DOHH2 (cell line): Measurements from ENCODE around the gene COX6B2.

Experiments
- H3F3A ChIP-seq: fragments of 200-600 bp; sonication (generic), shearing (Covaris generic); 2 replicates; pipeline ENCODE4 v1.6.0; 2016; ENCODE audit warnings: antibody characterized with exemption, mild to moderate bottlenecking; ENCODE audit not compliant: control insufficient read depth, insufficient read depth
- H3K27ac ChIP-seq: fragments of 200-600 bp; sonication (generic); 2 replicates; pipeline ENCODE4 v1.5.1; 2014; ENCODE audit warnings: low read depth, mild to moderate bottlenecking, low read length, moderate library complexity
- H3K27me3 ChIP-seq: fragments of 200-600 bp; sonication (generic); 2 replicates; pipeline ENCODE4 v1.6.1; 2014; ENCODE audit warnings: mild to moderate bottlenecking, low read length, mixed read lengths; ENCODE audit not compliant: control insufficient read depth
- H3K36me3 ChIP-seq: fragments of 200-600 bp; sonication (generic); 2 replicates; pipeline ENCODE4 v1.6.1; 2014; ENCODE audit warnings: mild to moderate bottlenecking, low read length, moderate library complexity, mixed read lengths; ENCODE audit not compliant: control insufficient read depth
- H3K4me1 ChIP-seq: fragments of 200-600 bp; sonication (generic); 2 replicates; pipeline ENCODE4 v1.6.1; 2014; ENCODE audit warnings: mild to moderate bottlenecking, low read length, mixed read lengths; ENCODE audit not compliant: control insufficient read depth
- H3K4me2 ChIP-seq: fragments of 200-600 bp; sonication (generic); 2 replicates; pipeline ENCODE4 v1.6.0; 2014; ENCODE audit warnings: mild to moderate bottlenecking, low read length, moderate library complexity
- H3K4me3 ChIP-seq: fragments of 200-600 bp; sonication (generic); 2 replicates; pipeline ENCODE4 v1.5.1; 2014; ENCODE audit warnings: mild to moderate bottlenecking, low read length, mixed read lengths
- H3K79me2 ChIP-seq: fragments of 200-600 bp; sonication (generic); 2 replicates; pipeline ENCODE4 v1.6.1; 2014; ENCODE audit warnings: mild to moderate bottlenecking, low read length, mixed read lengths; ENCODE audit not compliant: control insufficient read depth
- H3K9me2 ChIP-seq: fragments of 200-600 bp; sonication (generic); replicated peaks from 2 replicates; pipeline ENCODE4 v1.6.1; 2014; ENCODE audit warnings: mild to moderate bottlenecking, low read length, mixed read lengths; ENCODE audit not compliant: control insufficient read depth
- H3K9me3 ChIP-seq: fragments of 200-600 bp; sonication (generic); 2 replicates; pipeline ENCODE4 v1.6.1; 2014; ENCODE audit warnings: antibody characterized with exemption, low read length, mixed read lengths; ENCODE audit not compliant: control insufficient read depth, insufficient read depth
- H4K20me1 ChIP-seq: fragments of 200-600 bp; sonication (generic); 2 replicates; pipeline ENCODE4 v1.6.0; 2014; ENCODE audit warnings: low read depth, mild to moderate bottlenecking, antibody characterized with exemption, low read length, moderate library complexity; ENCODE audit not compliant: control insufficient read depth, insufficient read depth
- CTCF ChIP-seq: fragments of 200-600 bp; sonication (generic); IDR thresholded peaks from one replicate; pipeline ENCODE4 v1.5.1; 2014; ENCODE audit warnings: antibody characterized with exemption, mild to moderate bottlenecking, low read depth, low read length; ENCODE audit not compliant: poor library complexity, severe bottlenecking
- EZH2phosphoT487 ChIP-seq: fragments of 200-600 bp; sonication (generic); IDR thresholded peaks from 2 replicates; pipeline ENCODE4 v1.6.1; 2017; ENCODE audit warnings: borderline replicate concordance, mild to moderate bottlenecking, antibody characterized with exemption, low read length, moderate library complexity, mixed read lengths

The COX6B2 gene

GRCh38 chr19:55398200-55398925 is 43.8 kb upstream of the COX6B2 start:
- Histone ChIP-seq H3K27me3 (no peaks in the 10 kb centered on the region), H3F3A (peaks cover 49% of the 10 kb centered on the region), H3K27ac (no peak overlapping the region), H3K9me2 (no peaks in the 10 kb centered on the region), H3K36me3 (peaks cover 27% of the 10 kb centered on the region), H3K79me2 (peaks cover 7% of the 10 kb centered on the region), H3K4me1 (peaks cover 3% of the 10 kb centered on the region; the same call in 1 of the 2 replicates), H3K4me3 (no peak overlapping the region), H3K9me3 (no peaks in the 10 kb centered on the region), H3K4me2 (no peak overlapping the region), H4K20me1 (peaks cover 9% of the 10 kb centered on the region; the same call in 1 of the 2 replicates)
- no peak for TF ChIP-seq CTCF
- TF ChIP-seq EZH2phosphoT487, result no peak

DNA sequence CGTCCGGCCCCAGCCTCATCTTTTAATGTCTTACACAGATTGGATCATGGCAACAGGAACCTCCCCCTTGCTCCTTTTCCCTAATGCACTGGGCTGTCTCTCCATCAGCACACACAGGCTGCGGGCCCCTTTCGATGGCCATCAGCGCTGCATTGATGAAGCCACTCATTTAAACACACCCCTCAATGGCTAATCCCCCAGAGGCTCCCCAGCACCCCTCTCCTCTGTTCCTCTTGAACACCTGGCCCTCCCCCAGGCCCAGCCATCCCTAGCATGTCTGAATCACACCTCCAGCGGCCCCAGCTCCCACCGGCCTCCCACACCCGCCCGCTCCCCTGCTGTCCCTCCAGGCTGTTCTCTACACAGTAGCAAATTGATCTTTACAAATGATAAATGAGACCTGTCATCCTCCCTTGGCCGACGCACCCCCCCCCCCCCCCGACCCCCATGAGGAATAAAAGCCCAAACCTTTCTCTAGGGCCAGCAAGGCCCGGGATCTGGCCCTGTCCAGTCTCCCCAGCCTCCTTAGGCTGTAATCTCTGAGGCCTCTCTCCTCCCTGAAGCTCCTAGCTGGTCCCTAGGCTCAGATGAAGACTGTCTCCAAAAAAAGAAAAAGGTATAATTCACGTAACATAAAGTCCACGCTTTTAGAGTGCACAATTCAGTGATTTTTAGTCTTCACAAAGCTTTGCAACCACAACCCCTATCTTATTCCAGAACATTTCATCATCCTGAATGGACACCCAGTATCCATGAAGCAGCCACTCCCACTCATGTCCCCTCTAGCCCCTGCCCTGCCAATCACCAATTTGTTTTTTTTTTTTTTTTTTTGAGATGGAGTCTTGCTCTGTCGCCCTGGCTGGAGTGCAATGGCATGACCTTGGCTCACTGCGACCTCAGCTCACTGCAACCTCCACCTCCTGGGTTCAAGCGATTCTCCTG is 38.6 kb upstream of the COX6B2 start:
- Histone ChIP-seq H3K4me1 (peaks cover 29% of the 10 kb centered on the region), H3K4me2 (no peak overlapping the region), H3K27ac (no peak overlapping the region), H3K4me3 (no peak overlapping the region), H3K27me3 (no peaks in the 10 kb centered on the region), H4K20me1 (peaks cover 14% of the 10 kb centered on the region), H3K9me2 (no peaks in the 10 kb centered on the region), H3F3A (peaks cover 45% of the 10 kb centered on the region), H3K79me2 (peaks cover 6% of the 10 kb centered on the region), H3K36me3 (peaks cover 22% of the 10 kb centered on the region), H3K9me3 (no peaks in the 10 kb centered on the region)
- TF ChIP-seq CTCF, result no peak

GRCh38 chr19:55391702-55392615 is 37.4 kb upstream of the COX6B2 start:
- no peak overlapping the region for H3K4me3 ChIP-seq
- H3K9me3 ChIP-seq, result no peaks in the 10 kb centered on the region
- no peak overlapping the region for H3K27ac ChIP-seq
- no peak for TF ChIP-seq CTCF
- TF ChIP-seq EZH2phosphoT487, result no peak
- H3K9me2 ChIP-seq, result no peaks in the 10 kb centered on the region
- H3K36me3 ChIP-seq, result peaks cover 33% of the 10 kb centered on the region
- peaks cover 25% of the 10 kb centered on the region for H4K20me1 ChIP-seq
- H3K4me2 ChIP-seq, result no peak overlapping the region
- peaks cover 40% of the 10 kb centered on the region for H3K4me1 ChIP-seq
- no peaks in the 10 kb centered on the region for H3K27me3 ChIP-seq
- peaks cover 17% of the 10 kb centered on the region for H3K79me2 ChIP-seq
- H3F3A ChIP-seq, result peaks cover 55% of the 10 kb centered on the region
